Natural killer cell (primary cell): ENCODE results near the gene ALPK1. TPM values are rescaled to one million over a fixed set of nuclear protein-coding genes. Genes with fewer than 3 reads are reported as not detected.

Experiments
- ATAC-seq, 3 donors: fragments of 150-1000 bp in 2 of 3; fragments of 200-7000 bp in 1 of 3; cut with Tn5 transposase; 1 replicate in 1 of 3; 2 replicates in 2 of 3; pipeline ENCODE4 v1.10.0; 2021; ENCODE audit warnings: mild to moderate bottlenecking in 2 of 3, moderate library complexity in 2 of 3
- DNase-seq, 2 donors: peaks; one replicate each; pipeline versions ENCODE4 v3.0.0 to v3.0.0-alpha.2; 2013 to 2021; ENCODE audit warnings: mixed read lengths in 1 of 2
- H3K27ac ChIP-seq: one replicate; pipeline ENCODE4 v1.5.1; 2013; ENCODE audit warnings: mild to moderate bottlenecking, low read length
- H3K27me3 ChIP-seq: one replicate; pipeline ENCODE4 v1.6.1; 2013; ENCODE audit warnings: low read length; ENCODE audit not compliant: control insufficient read depth, insufficient read depth
- H3K36me3 ChIP-seq: one replicate; pipeline ENCODE4 v1.6.1; 2013; ENCODE audit warnings: low read length; ENCODE audit not compliant: control insufficient read depth, insufficient read depth
- H3K4me1 ChIP-seq: one replicate; pipeline ENCODE4 v1.6.1; 2013; ENCODE audit warnings: low read length; ENCODE audit not compliant: control insufficient read depth, insufficient read depth
- H3K4me3 ChIP-seq: one replicate; pipeline ENCODE4 v1.5.1; 2013; ENCODE audit warnings: low read length
- H3K9me3 ChIP-seq: one replicate; pipeline ENCODE4 v1.6.1; 2013; ENCODE audit warnings: low read length; ENCODE audit not compliant: control insufficient read depth, insufficient read depth
- H3K27ac Mint-ChIP-seq, 2 donors: one replicate each; pipeline ENCODE4 v1.8.0; 2022; ENCODE audit warnings: mild to moderate bottlenecking in 2 of 2, mixed read lengths in 2 of 2, moderate library complexity in 1 of 2
- H3K27me3 Mint-ChIP-seq, 2 donors: one replicate each; pipeline ENCODE4 v1.8.0; 2022; ENCODE audit warnings: low read depth in 2 of 2, mixed read lengths in 2 of 2
- H3K36me3 Mint-ChIP-seq: one replicate; pipeline ENCODE4 v1.8.0; 2022; ENCODE audit warnings: mixed read lengths
- H3K4me1 Mint-ChIP-seq, 2 donors: one replicate each; pipeline ENCODE4 v1.8.0; 2022; ENCODE audit warnings: mixed read lengths in 2 of 2
- H3K4me3 Mint-ChIP-seq: one replicate; pipeline ENCODE4 v1.8.0; 2022; ENCODE audit warnings: mild to moderate bottlenecking, moderate library complexity, mixed read lengths
- H3K9me3 Mint-ChIP-seq, 2 donors: one replicate each; pipeline ENCODE4 v1.8.0; 2022; ENCODE audit warnings: mixed read lengths in 2 of 2
- WGBS: methylation state at CpG from one replicate; pipeline ENCODE4 v1.1.7; 2013; ENCODE audit warnings: missing lambda C conversion rate; ENCODE audit not compliant: insufficient coverage; 5-methylcytosine and 5-hydroxymethylcytosine counted together
- intact Hi-C: fragments of 100-400 bp; cut with micrococcal nuclease; formaldehyde crosslinking; loops from one replicate; pipeline ENCODE4 v1.14.2; 2022
- total RNA-seq, 4 donors: library from RNA; stranded (reverse); fragments of 120-200 nt in 1 of 4; gene quantifications; one replicate each; pipeline versions ENCODE4 v1.2.3 to v1.2.4, GENCODE V29; 2013 to 2022
- TF ChIP-seq, protein P1 (sequence below): fragments of 200-600 bp; IDR thresholded peaks from one replicate; pipeline ENCODE4 v1.8.0; 2022; ENCODE audit warnings: antibody characterized with exemption

The ALPK1 gene
- total RNA-seq, 3 donors from 2014 or later (not counting 1 experiment from before 2014, with no cell fraction given): 1.9 to 6.5 (median 3.9) TPM

- H3K27ac Mint-ChIP-seq: no peak overlapping the region
- H3K36me3 Mint-ChIP-seq: no peaks in the 10 kb centered on the region
- H3K27ac ChIP-seq: no peak overlapping the region
- no peak overlapping the region for H3K4me3 ChIP-seq
- TF ChIP-seq, protein P1, sequence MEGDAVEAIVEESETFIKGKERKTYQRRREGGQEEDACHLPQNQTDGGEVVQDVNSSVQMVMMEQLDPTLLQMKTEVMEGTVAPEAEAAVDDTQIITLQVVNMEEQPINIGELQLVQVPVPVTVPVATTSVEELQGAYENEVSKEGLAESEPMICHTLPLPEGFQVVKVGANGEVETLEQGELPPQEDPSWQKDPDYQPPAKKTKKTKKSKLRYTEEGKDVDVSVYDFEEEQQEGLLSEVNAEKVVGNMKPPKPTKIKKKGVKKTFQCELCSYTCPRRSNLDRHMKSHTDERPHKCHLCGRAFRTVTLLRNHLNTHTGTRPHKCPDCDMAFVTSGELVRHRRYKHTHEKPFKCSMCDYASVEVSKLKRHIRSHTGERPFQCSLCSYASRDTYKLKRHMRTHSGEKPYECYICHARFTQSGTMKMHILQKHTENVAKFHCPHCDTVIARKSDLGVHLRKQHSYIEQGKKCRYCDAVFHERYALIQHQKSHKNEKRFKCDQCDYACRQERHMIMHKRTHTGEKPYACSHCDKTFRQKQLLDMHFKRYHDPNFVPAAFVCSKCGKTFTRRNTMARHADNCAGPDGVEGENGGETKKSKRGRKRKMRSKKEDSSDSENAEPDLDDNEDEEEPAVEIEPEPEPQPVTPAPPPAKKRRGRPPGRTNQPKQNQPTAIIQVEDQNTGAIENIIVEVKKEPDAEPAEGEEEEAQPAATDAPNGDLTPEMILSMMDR: no peak
- H3K27me3 Mint-ChIP-seq: no peaks in the 10 kb centered on the region
- 83% methylated on average over 3 of the region's 5 CpGs for WGBS
- H3K4me1 ChIP-seq: no peaks in the 10 kb centered on the region
- no peaks in the 10 kb centered on the region for H3K36me3 ChIP-seq
- DNase-seq (no peak), ATAC-seq (no peak)
- H3K9me3 Mint-ChIP-seq: no peaks in the 10 kb centered on the region
- H3K27me3 ChIP-seq: no peaks in the 10 kb centered on the region
- intact Hi-C loops: loop anchor here (10.0 kb wide), 1 partner anchor 435 kb away; no protein-coding TSS in a partner anchor
- H3K9me3 ChIP-seq: no peaks in the 10 kb centered on the region
- no peaks in the 10 kb centered on the region for H3K4me1 Mint-ChIP-seq
- no peak overlapping the region for H3K4me3 Mint-ChIP-seq
Observed at GRCh38 chr4:112329672-112330375, 32.7 kb downstream of the ALPK1 start.

DNA sequence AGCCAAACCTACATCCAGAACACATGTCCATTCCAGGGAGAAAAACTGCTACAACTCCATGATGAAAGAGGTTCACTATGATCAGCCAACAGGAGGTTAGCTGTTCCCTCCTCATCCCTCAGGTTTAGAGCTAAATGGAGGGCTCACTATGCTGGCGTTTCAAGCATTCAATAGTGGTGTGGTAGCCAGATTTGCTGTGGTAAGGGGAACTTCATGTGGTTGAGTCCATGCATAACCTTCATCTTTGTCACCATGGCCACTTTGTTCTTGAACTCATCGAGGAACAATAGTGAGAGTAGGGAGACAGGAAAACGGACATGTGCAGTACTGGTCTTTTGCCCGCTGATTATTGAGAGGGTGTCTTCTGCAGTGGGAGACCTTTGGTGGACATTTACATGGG lies 33.8 kb downstream of the ALPK1 start:
- Mint-ChIP-seq H3K9me3 (no peaks in the 10 kb centered on the region), H3K27ac (no peak overlapping the region), H3K4me1 (no peaks in the 10 kb centered on the region), H3K36me3 (no peaks in the 10 kb centered on the region), H3K27me3 (peaks cover 0 to 3% of the 10 kb centered on the region in 2 donors), H3K4me3 (no peak overlapping the region)
- no peak for ATAC-seq
- intact Hi-C loops: no loop called here
- no peak for DNase-seq
- Histone ChIP-seq H3K4me1 (no peaks in the 10 kb centered on the region), H3K27me3 (no peaks in the 10 kb centered on the region), H3K36me3 (no peaks in the 10 kb centered on the region), H3K9me3 (no peaks in the 10 kb centered on the region), H3K4me3 (no peak overlapping the region), H3K27ac (no peak overlapping the region)
- TF ChIP-seq, protein P1: no peak
- 95% methylated on average over 4 of the region's 4 CpGs for WGBS

GRCh38 chr4:112332398-112332797 lies 35.2 kb downstream of the ALPK1 start:
- TF ChIP-seq, protein P1: no peak
- Histone ChIP-seq H3K4me1 (no peaks in the 10 kb centered on the region), H3K27me3 (no peaks in the 10 kb centered on the region), H3K27ac (no peak overlapping the region), H3K9me3 (no peaks in the 10 kb centered on the region), H3K36me3 (no peaks in the 10 kb centered on the region), H3K4me3 (no peak overlapping the region)
- DNase-seq (no peak), ATAC-seq (no peak)
- intact Hi-C loops: no loop called here
- Mint-ChIP-seq H3K27ac (no peak overlapping the region), H3K4me1 (no peaks in the 10 kb centered on the region), H3K4me3 (no peak overlapping the region), H3K9me3 (no peaks in the 10 kb centered on the region), H3K36me3 (no peaks in the 10 kb centered on the region), H3K27me3 (peaks cover 0 to 7% of the 10 kb centered on the region in 2 donors)

DNA sequence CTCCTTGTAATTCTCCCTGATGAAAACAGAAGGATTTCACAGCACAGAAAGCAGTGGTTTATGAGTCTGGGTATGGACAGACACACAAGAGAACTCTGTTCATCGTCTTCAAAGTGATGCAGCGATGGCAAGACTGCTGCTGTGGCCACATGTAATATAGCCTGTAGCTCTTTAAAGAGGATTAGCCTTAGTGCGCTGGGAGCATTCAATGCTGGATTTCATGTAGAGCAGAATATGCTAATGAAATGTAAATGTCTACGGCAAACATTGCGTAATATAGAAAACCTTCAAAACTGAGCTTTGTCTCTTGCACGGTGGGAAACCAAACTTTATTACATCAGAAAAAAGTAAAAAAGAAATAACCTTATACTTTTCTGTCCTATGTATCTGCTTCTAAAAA lies 42.9 kb downstream of the ALPK1 start:
- Histone ChIP-seq H3K4me1 (no peaks in the 10 kb centered on the region), H3K27me3 (no peaks in the 10 kb centered on the region), H3K27ac (no peak overlapping the region), H3K36me3 (no peaks in the 10 kb centered on the region), H3K4me3 (no peak overlapping the region), H3K9me3 (no peaks in the 10 kb centered on the region)
- Mint-ChIP-seq H3K9me3 (no peaks in the 10 kb centered on the region), H3K36me3 (no peaks in the 10 kb centered on the region), H3K27ac (no peak overlapping the region), H3K27me3 (peaks cover 0 to 7% of the 10 kb centered on the region in 2 donors), H3K4me1 (no peaks in the 10 kb centered on the region), H3K4me3 (no peak overlapping the region)
- ATAC-seq (no peak), DNase-seq (no peak)
- TF ChIP-seq, protein P1: no peak
- intact Hi-C loops: no loop called here
- 89% methylated on average over 6 of the region's 6 CpGs for WGBS
